Left colon (tissue), 2 donors: ENCODE results near the gene EPB41L4A. TPM values are rescaled to one million over a fixed set of nuclear protein-coding genes. Genes with fewer than 3 reads are reported as not detected.

ENCODE experiments used
- ATAC-seq: fragments of 200-7000 bp; cut with Tn5 transposase; one replicate; pipeline ENCODE4 v1.9.1; 2020; ENCODE audit warnings: mild to moderate bottlenecking, moderate library complexity
- DNase-seq, 2 donors: peaks; one replicate each; pipeline ENCODE4 v3.0.0-alpha.2; 2020
- intact Hi-C, 2 donors: fragments of 100-400 bp; cut with DNase I in 1 of 2; cut with micrococcal nuclease in 1 of 2; formaldehyde crosslinking; loops; one replicate each; pipeline versions ENCODE4 v1.11.2 to v1.14.0; 2022; cut with DNase I, micrococcal nuclease
- total RNA-seq, 2 donors: library from RNA; stranded (reverse); fragmentation: NEBNext Ultra II Directional; extraction: Animal tissue kit (Norgen Biotek cat#: 25700); gene quantifications; one replicate each; pipeline ENCODE4 v1.2.1, GENCODE V29; 2021
- donor health status: DM: no; HTN: no; CAD: no.
- donor health status: DM: yes; HTN: yes; CAD: no.

EPB41L4A gene
- total RNA-seq, 2 donors from 2014 or later, result 10.2 to 34.0 TPM

DNA sequence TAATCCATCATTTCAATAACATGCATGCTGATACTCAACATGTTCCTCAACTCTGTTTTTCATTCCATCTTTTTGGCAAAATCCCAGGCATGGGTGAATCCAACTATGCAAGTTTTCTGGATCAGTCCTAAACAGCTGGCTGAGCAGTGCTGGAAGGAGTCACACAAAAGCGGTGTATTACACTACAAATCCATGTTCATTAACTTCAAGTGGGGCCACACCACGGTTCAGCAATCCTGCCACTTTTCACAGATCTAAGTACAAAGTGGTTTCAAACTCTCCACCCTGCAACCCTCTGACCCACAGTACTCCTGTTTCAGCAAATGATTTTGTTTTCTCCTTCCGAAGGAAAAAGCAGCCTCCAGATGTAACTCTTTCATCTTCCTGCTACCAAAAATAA lies 222.5 kb downstream of the EPB41L4A start:
- no peak for ATAC-seq
- intact Hi-C loops, result no loop called here
- DNase-seq, result no peak

GRCh38 chr5:112195924-112196323 lies 223.2 kb downstream of the EPB41L4A start:
- DNase-seq, result no peak
- intact Hi-C loops, result no loop called here
- ATAC-seq, result no peak

DNA sequence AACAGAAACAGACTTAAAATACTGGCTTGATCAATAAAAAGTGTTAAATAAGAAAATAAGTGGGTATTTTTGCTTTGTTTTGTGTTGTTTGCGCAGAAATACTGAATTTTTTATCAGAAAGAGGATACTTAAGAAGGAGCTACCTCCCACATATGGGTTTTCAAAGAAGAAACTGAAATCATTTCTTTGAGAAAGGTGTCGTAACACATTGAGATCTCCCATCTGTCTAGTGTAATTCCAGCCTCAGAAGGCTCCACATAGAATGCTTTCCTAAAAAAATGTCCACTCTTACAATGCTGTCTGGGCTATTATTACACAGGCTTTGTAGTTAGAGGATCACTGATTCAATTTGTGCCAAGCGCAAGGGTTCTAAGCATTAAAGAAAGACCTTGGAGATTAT lies 226.2 kb downstream of the EPB41L4A start:
- intact Hi-C loops, result no loop called here
- ATAC-seq (no peak), DNase-seq (no peak)

DNA sequence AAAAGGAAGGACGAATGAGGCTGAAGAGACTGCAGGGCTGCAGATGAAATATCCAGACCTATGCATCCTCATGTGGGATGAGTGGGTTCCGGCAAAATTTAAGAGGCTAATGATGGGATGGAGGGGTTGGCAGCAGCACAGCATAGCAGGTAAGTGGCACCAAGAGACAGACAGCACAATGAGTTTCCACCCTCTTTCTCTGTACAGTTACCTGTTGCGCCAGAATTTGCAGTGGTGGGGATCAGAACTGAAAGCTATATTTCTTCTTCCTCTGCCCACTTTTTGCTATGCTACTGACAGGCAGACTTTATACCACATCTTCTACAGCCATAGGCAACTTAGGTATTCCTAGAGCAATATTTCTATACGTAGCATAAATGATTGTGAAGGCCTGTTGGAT lies 227.0 kb downstream of the EPB41L4A start:
- ATAC-seq (no peak), DNase-seq (no peak)
- intact Hi-C loops, result no loop called here

DNA sequence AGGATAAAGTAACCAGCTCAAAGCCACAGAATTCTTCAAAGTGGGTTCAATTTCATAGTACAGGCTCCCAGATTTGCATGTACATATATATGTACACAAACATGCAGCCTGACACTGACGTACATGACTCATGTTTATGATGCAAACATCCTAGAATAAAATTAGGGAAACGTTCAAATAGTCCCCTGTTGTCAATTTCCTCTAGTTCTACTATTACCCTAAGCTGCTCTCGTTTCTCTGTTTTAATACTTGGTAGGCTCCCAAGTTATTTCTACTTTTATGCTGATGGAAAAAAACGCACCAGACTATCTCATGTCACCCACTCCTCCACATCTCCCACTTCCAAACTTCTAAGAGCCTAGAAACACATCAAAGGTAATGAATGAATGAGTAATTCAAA lies 229.7 kb downstream of the EPB41L4A start:
- no peak for DNase-seq
- intact Hi-C loops, result no loop called here
- ATAC-seq, result no peak

DNA sequence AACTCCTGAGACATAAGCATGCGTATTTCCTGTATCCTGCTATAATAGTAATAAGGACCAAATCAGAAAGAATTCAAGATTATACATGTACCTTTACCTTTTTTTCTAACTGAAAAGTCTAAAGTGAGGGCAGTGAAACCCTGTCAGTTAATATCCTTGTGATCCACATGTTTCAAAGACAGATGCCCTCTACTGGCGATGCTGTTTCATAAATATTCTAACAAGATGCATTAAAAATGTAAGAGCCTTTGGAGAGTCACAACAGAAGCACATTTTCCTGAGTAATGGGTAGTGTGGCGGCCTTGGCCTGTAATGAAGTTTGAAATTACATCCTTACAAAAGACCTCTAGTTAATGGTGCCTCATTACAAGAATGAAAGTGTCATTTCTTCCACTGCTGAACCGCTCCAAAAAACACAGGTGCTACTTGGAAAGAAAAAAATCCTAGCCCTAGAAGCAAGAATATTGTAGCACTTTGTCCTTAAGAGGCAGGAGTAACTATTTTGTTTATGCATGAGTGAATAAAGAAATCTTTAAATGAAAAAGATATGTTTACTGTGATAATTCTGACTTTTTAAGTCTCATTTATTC lies 232.6 kb downstream of the EPB41L4A start:
- DNase-seq, result no peak
- no peak for ATAC-seq
- intact Hi-C loops, result no loop called here

DNA sequence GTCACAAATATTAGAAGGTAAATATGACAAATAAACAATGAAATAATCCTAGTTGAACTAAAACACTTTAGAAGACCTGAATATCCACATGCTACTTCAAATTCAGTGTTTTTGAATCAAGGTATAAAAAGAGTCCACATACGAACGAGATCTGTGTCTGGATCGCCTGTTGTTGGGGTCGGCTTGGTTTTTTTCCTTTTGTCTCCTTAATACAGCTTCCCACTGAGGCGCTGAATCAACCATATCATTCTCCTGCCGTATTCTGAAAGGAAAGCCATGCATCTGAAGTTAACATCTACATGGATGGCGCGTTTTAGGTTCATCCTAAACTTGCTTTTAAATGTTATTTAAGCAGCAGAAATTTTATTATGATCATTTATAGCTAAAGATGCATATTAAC lies 235.2 kb downstream of the EPB41L4A start:
- intact Hi-C loops, result no loop called here
- ATAC-seq, result no peak
- DNase-seq, result no peak

GRCh38 chr5:112183103-112183711 lies 235.9 kb downstream of the EPB41L4A start:
- intact Hi-C loops, result no loop called here
- ATAC-seq (no peak), DNase-seq (no peak)

DNA sequence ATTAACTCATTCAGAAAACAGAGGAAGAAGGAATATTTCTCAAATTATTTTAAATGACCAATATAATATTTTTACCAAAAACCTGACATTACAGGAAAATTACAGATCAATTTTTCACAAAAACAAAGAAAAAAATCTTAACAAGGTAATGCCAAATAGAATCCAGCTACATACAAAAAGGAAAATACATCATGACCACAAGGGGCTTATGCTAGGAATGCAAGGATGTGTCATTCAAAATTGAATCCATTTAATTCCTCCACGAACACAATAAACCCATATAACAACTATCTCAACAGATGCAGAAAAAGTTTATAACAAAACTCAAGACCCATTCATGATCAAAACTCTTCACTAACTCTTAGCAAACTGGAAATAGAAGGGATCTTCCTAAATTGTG lies 239.8 kb downstream of the EPB41L4A start:
- DNase-seq (no peak), ATAC-seq (no peak)
- intact Hi-C loops, result no loop called here

DNA sequence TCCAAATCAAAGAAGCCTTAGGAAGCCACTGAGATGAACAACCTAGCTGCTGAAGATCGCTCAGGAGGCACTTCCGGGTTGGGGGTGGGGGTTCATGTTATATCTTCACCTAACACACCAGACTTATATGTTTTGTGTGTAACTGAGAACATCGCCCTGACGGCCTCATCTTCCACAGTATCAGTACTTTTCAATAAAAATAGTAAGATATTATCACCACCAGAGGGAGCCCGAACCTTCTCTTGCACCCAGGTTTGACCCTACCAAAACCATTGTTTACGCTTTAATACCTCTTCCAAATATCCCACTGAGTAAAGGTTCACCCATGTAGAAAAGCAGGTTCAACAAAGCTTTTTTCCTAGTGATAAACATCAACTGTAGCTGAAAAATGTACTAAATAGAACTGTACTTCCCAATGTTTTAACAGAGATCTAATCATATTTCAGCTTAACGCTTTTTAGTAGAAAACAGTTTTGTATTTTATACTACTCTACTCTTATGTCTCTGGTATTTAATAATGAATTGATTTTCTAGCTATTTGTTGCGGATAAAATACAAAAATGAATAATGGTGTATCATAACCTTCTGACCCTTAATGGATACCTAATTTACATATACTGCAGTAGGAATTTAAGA lies 244.0 kb downstream of the EPB41L4A start:
- DNase-seq, result peak in 1 of 2 donors; percentile 13
- intact Hi-C loops, result no loop called here
- peak; percentile 50 for ATAC-seq

DNA sequence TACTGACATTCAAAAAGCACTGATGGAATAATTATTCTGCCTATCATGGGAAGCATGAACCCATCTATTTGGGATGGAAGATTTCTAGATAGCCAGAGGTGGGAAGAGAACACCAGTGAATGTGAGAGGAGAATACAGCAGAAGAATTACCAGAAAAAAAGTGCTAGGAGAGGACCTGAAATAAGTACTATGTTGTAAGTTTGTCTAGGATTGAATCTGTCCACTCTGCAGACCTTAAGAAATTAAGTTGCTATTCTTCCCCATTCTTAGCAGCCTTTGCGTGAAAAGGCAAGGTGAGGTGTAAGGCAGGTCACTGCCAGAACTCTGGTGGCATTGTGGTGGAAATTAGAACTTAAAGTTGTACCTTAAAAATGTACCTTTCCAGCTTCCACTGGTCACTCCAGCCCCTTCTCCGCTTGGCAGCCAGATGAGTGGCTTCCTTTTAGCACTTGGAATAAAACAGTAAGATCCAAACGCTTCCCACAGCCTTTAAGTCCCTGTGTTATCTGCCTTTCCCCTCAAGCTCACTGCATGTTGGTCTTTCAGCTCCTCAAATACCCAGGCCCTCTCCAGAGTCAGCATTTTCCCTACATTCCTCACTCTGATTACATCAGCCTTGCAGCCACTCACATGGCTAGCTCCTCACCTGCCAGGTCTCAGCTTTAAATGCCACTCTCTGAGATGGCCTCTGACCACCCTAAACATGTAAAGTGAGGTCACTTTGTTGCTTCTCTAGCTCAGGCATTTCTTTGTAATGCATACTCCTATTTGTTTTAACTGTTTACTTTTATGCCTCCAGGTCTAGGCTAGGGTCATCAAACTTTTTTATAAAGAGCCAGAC lies 253.0 kb downstream of the EPB41L4A start:
- ATAC-seq, result peak; percentile 56
- intact Hi-C loops, result no loop called here
- DNase-seq, result no peak

DNA sequence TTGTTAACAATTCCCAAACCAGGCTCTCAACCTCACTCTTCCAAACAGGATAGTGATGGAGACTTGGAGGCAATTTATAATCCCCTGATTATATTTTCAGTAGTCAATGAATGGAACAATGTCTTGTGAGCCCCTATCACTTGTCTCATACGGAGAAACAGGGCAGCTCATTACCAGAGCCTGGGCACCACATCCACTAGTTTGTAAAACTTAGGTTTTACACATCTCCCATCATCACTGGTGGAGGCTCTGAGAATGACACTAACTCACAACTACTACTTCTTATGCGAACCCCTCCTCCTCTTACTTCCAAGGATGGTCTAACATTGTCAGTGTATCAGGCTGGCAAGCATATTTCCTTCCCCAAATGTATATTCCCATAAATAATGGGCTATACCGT lies 253.7 kb downstream of the EPB41L4A start:
- DNase-seq (no peak), ATAC-seq (no peak)
- intact Hi-C loops, result no loop called here

DNA sequence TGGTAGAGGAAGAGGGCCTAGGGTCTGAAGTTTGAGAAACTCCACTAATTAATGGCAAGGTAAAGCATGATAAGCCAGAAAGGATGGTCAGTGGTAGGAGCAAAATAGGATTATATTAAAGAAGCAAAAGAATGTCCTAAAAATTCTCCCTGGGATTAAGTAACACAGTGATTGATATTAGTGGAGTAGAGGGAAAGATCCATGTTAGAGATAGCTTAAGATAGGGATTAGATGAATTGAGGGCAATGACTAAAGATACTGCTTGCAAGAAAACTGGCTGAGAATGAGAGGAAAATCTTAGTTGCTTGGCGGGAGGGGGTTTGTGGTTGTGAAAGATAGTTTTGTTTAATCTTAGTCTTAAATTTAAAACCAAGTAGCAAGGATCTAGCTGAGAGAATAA lies 255.6 kb downstream of the EPB41L4A start:
- ATAC-seq, result no peak
- no peak for DNase-seq
- intact Hi-C loops, result no loop called here

- intact Hi-C loops, result no loop called here
- ATAC-seq (peak; percentile 7), DNase-seq (no peak)
Measured at GRCh38 chr5:112161392-112161748, 257.7 kb downstream of the EPB41L4A start.

GRCh38 chr5:112160652-112161391 lies 258.3 kb downstream of the EPB41L4A start:
- DNase-seq (peak; percentile 86 to 96), ATAC-seq (peak; percentile 98)
- intact Hi-C loops, result no loop called here

- no peak for ATAC-seq
- peak; percentile 12 to 32 for DNase-seq
Measured at GRCh38 chr5:112159435-112159834, 259.6 kb downstream of the EPB41L4A start.

GRCh38 chr5:112156211-112156610 lies 262.9 kb downstream of the EPB41L4A start:
- ATAC-seq, result no peak
- intact Hi-C loops, result no loop called here
- no peak for DNase-seq

More at GRCh38 chr5:112159435-112159834, 259.6 kb downstream of the EPB41L4A start:
- intact Hi-C loops, result no loop called here

DNA sequence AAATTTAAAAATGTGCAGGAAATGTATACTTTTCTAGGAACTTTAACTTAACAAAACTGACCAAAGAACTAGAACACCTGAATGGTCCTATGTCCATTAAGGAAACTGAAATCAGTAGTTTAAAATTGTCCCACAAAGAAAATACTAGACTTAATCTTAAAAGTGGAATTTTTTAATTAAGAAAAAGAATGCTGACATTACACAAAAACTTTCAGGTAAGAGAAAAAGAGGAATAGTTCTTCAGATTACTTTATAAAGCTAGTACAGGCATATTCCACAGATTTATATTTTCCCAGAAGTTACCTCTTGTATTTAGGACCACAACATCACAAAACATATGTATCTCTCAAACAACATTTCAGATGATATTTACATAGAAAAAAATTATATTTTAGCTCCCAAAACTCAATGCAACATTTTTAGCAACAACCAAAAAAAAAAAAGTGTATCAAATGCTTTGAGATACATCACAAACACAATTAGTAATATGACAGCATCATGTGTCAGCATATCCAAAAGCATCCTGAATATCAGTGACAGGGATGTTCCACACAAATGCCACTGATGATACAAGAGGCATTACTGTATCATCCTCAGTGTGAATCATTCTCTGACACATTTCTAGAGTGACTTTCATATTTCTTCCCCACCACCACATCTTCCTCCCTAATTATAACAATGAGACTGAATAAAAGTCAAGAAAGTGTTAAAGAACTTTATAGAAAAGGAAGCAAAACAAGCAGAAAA lies 264.0 kb downstream of the EPB41L4A start:
- intact Hi-C loops, result no loop called here
- ATAC-seq (no peak), DNase-seq (no peak)
